8988T (cell line): ENCODE results near the gene LRP6.
"Not testable (repeated sequence)": the region's sequence is repeated elsewhere in the genome, so short reads cannot be mapped to it uniquely, and the experiment has no call there.

Source experiments
- DNase-seq: peaks from one replicate; pipeline ENCODE4 v3.0.0; 2011

The LRP6 gene

GRCh38 chr12:12266873-12267741, at the start of gene LRP6:
Gene LRP6 (minus strand): TSS chr12:12267044. CDS start chr12:12266735, 309 bp downstream.
- DNase-seq = peak; percentile 73

GRCh38 chr12:12315838-12316237, 49.0 kb upstream of the LRP6 start:
- DNase-seq = no peak

DNA sequence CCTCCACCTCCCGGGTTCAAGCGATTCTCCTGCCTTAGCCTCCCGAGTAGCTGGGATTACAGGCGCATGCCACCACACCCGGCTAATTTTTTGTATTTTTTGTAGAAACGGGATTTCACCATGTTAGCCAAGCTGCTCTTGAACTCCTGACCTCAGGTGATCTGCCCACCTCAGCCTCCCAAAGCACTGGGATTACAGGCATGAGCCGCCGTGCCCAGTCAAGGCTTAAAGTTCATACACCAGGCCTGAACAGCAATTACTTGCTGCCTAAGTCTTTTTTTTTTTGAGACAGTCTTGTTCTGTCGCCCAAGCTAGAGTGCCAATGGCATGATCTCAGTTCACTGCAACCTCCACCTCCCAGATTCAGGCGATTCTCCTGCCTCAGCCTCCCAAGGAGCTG, 43.9 kb upstream of the LRP6 start:
- DNase-seq = not testable (repeated sequence)

DNA sequence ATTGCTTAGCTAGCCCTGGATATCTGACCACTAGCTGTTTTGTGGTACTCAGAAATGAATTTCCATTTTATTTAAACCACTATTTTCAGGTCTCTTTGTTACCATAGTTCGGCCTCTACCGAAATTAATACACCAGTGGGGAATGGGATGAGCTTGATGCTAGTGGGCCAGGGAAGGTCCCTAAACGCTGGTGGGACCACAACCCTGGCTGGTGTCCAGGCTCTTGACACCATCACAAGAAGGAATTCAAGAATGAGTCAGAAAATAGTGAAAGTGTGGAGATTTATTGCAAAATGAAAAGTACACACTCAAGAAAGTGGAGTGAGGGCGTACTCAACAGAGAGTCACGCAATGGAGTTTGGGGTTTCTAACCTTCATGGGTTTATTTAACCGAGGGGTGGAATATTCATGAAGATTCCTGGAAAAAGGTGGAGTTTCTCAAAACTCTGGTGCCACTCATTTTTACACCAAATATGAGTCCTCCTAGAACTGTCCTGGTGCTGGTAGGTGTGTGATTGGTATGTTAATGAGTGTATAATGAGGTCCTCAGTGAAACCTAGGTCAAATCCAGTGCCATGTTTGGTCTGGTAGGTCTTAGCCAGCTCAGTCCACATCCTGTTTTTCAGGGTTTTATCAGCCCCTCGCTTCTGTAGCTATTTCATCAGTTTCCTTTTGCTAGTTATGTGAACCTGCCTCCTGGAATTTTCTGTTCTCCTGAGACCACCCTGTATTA, 38.9 kb upstream of the LRP6 start:
- DNase-seq = no peak

DNA sequence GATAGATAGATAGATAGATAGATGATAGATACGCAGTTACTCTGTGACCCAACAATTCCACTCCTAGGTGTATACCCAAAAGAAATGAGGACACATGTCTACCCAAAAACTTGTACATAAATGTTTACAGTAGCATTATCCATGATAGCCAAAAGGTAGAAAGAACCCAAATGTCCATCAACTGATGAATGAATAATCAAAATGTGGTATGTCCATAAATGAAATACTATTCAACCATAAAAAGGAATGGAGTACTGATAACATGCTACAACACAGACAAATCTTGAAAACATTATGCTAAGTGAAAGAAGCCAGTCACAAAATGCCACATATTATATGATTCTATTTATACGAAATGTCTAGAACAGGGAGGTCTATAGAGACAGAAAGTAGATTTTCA, 36.1 kb upstream of the LRP6 start:
- DNase-seq = no peak

DNA sequence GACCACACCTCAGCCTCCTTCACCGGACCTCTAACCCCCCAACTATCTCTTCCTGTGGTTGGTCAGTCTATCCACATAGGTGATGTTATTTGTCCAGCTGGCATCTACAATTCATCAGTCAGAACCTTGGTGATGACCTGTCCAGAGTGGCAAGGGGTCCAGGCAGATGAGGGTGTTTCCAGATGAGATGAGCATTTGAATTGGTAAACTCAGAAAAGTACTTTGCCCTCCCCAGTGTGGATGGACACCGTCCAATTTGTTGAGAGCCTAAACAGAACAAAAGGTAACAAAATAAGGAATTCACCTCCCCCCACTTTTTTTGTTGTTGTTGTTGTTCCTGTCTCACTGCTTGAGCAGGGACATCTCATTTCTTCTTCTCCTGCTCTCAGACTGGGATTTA, 34.3 kb upstream of the LRP6 start:
- no peak for DNase-seq

- DNase-seq = no peak
Measured at GRCh38 chr12:12297201-12297830, 30.5 kb upstream of the LRP6 start.

DNA sequence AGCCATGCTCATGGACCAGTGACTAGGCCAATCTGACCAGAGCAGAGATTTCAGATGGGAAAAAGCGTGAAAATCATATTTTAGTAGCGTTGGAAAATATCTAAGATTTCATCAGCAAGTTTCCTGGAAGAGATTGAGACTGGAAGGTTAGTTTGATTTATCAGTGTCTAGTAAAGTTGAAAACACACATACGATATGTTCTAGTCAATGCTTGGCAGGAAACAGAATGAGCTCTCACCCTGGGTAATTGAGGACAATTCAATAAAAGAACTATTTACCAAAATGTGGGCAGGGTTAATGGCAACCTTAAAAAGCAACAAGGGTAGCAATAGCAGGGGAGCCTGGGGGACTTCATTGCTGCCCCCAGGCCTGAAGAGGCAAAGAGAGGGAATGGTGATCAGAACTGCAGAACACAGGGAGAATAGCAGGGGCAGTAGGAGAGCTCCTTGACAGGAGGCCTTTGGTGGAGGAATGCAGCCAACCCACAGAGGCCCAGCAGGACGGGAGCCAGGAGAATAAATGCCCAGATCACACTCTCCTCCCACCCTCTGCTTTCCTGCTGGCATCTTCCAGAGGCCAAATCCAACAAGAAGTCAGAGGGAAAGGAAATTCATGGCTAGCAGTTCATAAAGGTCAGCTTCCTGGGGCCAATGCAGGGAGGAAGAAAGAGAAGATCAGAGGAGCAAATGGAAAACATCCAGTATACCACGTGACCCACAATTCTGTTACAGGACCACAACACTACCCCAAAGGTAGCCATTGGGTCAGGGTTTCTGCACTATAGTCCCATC, 27.6 kb upstream of the LRP6 start:
- DNase-seq = no peak

DNA sequence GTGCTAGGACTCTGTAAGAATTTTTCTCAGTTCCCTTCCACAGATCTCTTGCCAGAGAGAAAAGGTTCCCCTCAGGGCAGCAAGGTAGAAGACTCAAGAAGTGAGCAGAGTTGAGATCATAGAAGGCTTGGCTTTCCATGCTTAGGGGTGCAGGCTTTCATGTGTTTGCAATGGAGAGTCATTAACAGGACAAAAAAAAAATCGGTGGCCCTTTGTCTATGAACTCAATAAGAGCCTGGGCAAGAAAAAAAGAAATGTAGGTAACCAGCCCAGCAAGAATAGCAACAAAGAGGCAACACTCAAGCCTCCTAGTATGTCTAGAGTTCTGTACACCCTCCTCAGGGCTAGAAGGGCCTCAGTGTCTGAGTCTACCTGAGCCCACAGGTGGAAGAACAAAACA, 23.4 kb upstream of the LRP6 start:
- DNase-seq = no peak

GRCh38 chr12:12286441-12286840, 19.6 kb upstream of the LRP6 start:
- DNase-seq = no peak

DNA sequence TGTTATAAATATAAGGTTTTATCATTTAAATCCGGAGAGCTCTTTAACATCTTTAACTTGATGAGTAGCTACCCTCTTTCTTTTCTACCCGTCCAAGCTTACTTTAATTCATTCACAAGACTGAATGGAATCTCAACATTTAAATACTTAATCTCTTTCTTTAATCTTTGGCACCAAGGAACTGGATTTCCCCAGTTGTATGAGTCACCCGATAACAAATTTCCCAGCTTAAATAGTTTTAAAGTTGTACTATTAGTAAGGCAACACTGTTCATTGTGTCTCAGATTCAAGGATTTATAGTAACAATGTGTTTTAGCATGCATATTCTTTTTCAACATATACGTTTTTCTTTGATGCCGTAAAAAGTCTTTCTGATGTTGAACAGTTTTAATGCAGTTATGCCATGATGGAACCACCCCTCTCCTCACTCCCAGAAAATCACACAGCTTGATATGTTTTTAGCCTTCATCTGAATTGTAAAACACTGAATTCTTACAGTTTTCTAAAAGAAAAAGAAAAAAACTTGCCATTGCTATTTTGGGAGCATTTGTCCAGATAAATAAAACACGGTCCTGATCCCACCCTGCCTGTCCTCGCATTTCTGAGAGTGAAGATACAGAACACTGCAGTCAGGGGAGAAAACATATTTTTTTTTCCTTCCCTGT, 16.0 kb upstream of the LRP6 start:
- DNase-seq = no peak

- DNase-seq = no peak
Measured at GRCh38 chr12:12282202-12282601, 15.4 kb upstream of the LRP6 start.

DNA sequence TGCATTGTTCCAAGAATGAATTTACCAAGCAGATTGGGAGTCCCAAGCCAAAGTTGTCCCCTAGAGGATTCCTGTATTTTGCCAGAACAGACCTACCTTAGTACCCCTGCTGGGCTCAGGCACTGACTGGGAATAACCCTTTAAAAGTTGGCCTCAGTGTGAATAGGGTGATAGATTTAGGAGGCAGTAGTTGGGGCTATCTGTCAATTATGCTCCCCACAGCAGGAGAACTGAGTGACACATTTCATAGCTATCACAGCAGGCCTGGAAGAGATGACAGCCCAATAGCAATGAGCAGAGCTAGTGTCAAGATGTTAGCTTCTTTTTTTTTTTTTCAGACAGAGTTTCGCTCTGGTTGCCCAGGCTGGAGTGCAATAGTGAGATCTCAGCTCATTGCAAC, 14.3 kb upstream of the LRP6 start:
- no peak for DNase-seq

DNA sequence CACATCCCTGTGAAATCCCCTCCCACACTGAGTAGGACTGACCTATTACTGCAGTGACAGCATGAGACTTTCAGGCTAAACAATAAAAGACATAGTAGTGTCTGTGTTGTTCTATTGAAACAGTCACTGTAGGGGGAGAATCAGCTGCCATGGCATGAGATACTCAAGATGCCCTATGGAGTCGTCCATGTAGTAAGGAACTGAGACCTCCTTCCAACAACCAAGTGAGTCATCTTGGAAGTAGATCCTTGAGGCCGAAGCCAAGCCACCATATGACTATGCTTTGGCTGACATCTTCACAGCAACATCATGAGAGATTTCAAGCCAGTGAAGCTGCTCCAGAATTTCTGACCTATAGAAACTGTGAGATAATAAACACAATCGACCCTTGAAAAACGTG, 12.1 kb upstream of the LRP6 start:
- no peak for DNase-seq

DNA sequence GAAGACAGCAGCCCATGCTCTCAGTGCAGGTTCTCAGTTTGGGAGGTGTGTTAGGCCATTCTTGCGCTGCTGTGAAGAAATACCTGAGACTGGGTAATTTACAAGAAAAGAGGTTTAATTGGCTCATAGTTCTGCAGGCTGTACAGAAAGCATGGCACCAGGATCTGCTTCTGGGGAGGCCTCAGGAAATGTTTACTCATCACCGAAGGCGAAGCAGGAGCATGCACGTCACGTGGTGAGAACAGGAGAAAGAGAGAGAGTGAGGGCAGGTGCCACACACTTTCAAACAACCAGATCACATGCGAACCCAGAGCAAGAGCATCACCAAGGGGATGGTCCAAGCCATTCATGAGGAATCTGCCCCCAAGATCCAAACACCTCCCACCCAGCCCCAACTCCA, 9.0 kb upstream of the LRP6 start:
- no peak for DNase-seq

DNA sequence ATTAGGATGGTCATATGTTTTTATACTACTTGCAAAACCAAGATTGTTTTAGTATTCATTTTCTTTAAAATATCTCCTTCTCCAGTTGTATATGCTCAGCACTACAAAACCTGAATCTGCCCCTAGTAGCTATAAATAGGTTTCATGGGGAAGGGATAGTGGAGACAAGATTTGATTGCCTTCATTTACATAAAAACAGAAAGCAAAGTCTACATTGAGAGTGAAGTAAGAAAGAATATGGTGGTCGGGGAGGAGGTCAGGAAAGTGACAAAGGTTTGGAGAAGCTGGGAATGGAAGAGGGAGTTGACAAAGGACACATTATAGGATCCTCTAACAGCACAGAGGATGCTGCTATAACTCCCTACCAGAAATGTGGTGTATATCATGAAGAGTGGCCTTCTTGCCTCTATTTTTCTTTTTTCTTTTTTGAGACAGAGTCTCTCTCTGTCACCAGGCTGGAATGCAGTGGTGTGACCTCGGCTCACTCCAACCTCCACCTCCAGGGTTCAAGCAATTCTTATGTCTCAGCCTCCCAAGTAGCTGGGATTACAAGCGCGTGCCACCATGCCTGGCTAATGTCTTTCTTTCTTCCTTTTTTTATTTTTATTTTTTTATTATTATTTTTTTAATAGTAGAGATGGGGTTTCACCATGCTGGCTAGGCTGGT, 6.6 kb upstream of the LRP6 start:
- no peak for DNase-seq

- DNase-seq = no peak
Measured at GRCh38 chr12:12272869-12273268, 6.0 kb upstream of the LRP6 start.

GRCh38 chr12:12270226-12270625, 3.4 kb upstream of the LRP6 start:
- DNase-seq = no peak

GRCh38 chr12:12267742-12268200, 927 bp upstream of the LRP6 start:
- DNase-seq = peak; percentile 17

DNA sequence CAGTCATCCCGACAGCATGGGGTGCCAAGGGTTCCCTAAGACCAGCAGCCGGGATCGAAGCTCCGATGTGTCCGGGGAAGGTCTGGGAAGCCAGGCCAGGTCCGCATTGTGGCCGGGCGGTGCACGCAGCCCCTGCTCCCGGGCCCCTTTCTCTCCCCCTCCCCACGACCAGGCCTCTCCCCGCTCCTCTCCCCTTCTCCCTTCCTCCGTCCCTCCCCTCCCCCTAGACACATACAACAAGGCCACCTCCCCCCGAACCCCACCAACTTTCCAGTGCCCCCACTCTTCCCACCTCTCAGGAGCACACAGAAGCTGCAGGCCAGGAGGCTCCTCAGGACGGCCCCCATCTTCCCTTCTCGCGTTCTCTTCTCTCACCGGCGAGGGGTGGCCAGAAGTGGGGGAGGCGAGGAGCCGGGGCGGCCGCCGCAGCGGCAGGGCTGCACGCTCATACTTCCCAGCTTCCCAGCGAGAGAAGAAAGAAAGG, 413 bp downstream of the LRP6 start:
- peak; percentile 15 for DNase-seq

GRCh38 chr12:12265571-12266388, 1.1 kb downstream of the LRP6 start:
- no peak for DNase-seq
